PC-3 (cell line): ENCODE results near the gene PLCB4. TPM values are rescaled to one million over a fixed set of nuclear protein-coding genes. Genes with fewer than 3 reads are reported as not detected.

Experiments
- ATAC-seq: fragments of 200-7000 bp; cut with Tn5 transposase; 2 replicates; pipeline ENCODE4 v1.9.1; 2020; ENCODE audit warnings: mild to moderate bottlenecking, moderate library complexity
- BruUV-seq: library from RNA; stranded (reverse); fragments of 400-500 nt; replicated peaks from 2 replicates; lab custom pipeline; 2021; lab: Mats Ljungman, UMichigan
- CTCF ChIA-PET: fragments of 300-600 bp; sonication (Branson Sonifier 250); formaldehyde crosslinking; loops from one replicate; lab custom pipeline; 2022; ENCODE audit warnings: antibody characterized with exemption; lab: Charles Lee
- POLR2A ChIA-PET: fragments of 300-600 bp; sonication (Branson Sonifier 250); formaldehyde crosslinking; loops from one replicate; lab custom pipeline; 2022; ENCODE audit warnings: antibody characterized with exemption; ENCODE audit not compliant: unreplicated experiment; lab: Charles Lee
- DNase-seq: peaks from one replicate; pipeline ENCODE4 v3.0.0-alpha.2; 2015
- H2AFZ ChIP-seq: fragments of 300-600 bp; sonication (generic); 2 replicates; pipeline ENCODE4 v1.6.0; 2016; ENCODE audit warnings: antibody characterized with exemption, low read length
- H3F3A ChIP-seq: fragments of 300-600 bp; sonication (generic); one replicate; pipeline ENCODE4 v1.6.0; 2017; ENCODE audit warnings: antibody characterized with exemption, low read length, control low read depth, mild to moderate bottlenecking; ENCODE audit not compliant: unreplicated experiment
- H3K27ac ChIP-seq: fragments of 300-600 bp; sonication (generic); 2 replicates; pipeline ENCODE4 v1.5.1; 2016; ENCODE audit warnings: mild to moderate bottlenecking, low read length
- H3K27me3 ChIP-seq: fragments of 300-600 bp; sonication (generic); 2 replicates; pipeline ENCODE4 v1.6.1; 2016; ENCODE audit warnings: low read length, mixed read lengths
- H3K36me3 ChIP-seq: fragments of 300-600 bp; sonication (generic); 2 replicates; pipeline ENCODE4 v1.6.1; 2016; ENCODE audit warnings: low read depth, mixed run types, low read length, mixed read lengths
- H3K4me1 ChIP-seq: fragments of 300-600 bp; sonication (generic); 2 replicates; pipeline ENCODE4 v1.5.1; 2016; ENCODE audit warnings: low read length; ENCODE audit not compliant: insufficient read depth
- H3K4me2 ChIP-seq: fragments of 300-600 bp; sonication (generic); 2 replicates; pipeline ENCODE4 v1.6.0; 2016; ENCODE audit warnings: low read length
- H3K4me3 ChIP-seq: fragments of 300-600 bp; sonication (generic); 2 replicates; pipeline ENCODE4 v1.5.1; 2016; ENCODE audit warnings: mild to moderate bottlenecking, low read length, mixed read lengths
- H3K79me2 ChIP-seq: fragments of 300-600 bp; sonication (generic); 2 replicates; pipeline ENCODE4 v1.6.1; 2017; ENCODE audit warnings: low read length, mixed read lengths
- H3K9ac ChIP-seq: fragments of 300-600 bp; sonication (generic); 2 replicates; pipeline ENCODE4 v1.6.0; 2016; ENCODE audit warnings: mild to moderate bottlenecking, low read length
- H3K9me2 ChIP-seq: fragments of 300-600 bp; sonication (generic); replicated peaks from 2 replicates; pipeline ENCODE4 v1.6.1; 2016; ENCODE audit warnings: mixed run types, low read length, mixed read lengths
- H3K9me3 ChIP-seq: fragments of 300-600 bp; sonication (generic); 2 replicates; pipeline ENCODE4 v1.6.1; 2016; ENCODE audit warnings: low read length, mixed read lengths
- H4K20me1 ChIP-seq: fragments of 300-600 bp; sonication (generic); 2 replicates; pipeline ENCODE4 v1.6.1; 2016; ENCODE audit warnings: low read length, mixed read lengths
- CTCF ChIP-seq: fragments of 300-600 bp; sonication (generic); conservative IDR thresholded peaks from 2 replicates; pipeline ENCODE4 v1.5.1; 2017; ENCODE audit warnings: antibody characterized with exemption, low read depth, mild to moderate bottlenecking, low read length
- EZH2 ChIP-seq: fragments of 300-600 bp; sonication (generic); IDR thresholded peaks from one replicate; pipeline ENCODE4 v1.6.1; 2017; ENCODE audit warnings: antibody characterized with exemption, mild to moderate bottlenecking, low read length; ENCODE audit not compliant: unreplicated experiment
- EZH2phosphoT487 ChIP-seq: fragments of 300-600 bp; sonication (generic); IDR thresholded peaks from 2 replicates; pipeline ENCODE4 v1.6.1; 2018; ENCODE audit warnings: mild to moderate bottlenecking, antibody characterized with exemption, low read length, borderline replicate concordance
- intact Hi-C: fragments of 100-400 bp; cut with micrococcal nuclease; formaldehyde crosslinking; loops from 2 replicates; pipeline ENCODE4 v1.9.0; 2023
- total RNA-seq: library from RNA; depleted of rRNA; stranded (reverse); fragments of >200 nt; gene quantifications from 2 replicates; pipeline ENCODE4 v1.2.3, GENCODE V29; 2014

PLCB4 gene
- total RNA-seq, 1 experiment from 2014 or later: 25.4 TPM

- Histone ChIP-seq H3K4me3 (no peak overlapping the region), H3K27me3 (no peaks in the 10 kb centered on the region), H3K9me3 (no peaks in the 10 kb centered on the region), H3K9me2 (no peaks in the 10 kb centered on the region), H3K4me1 (no peaks in the 10 kb centered on the region), H3K79me2 (no peaks in the 10 kb centered on the region), H4K20me1 (no peaks in the 10 kb centered on the region), H3K4me2 (no peak overlapping the region), H2AFZ (no peak overlapping the region), H3F3A (no peaks in the 10 kb centered on the region), H3K9ac (no peak overlapping the region), H3K36me3 (peaks cover 9% of the 10 kb centered on the region), H3K27ac (no peak overlapping the region)
- BruUV-seq: no TSS peak
- TF ChIP-seq EZH2 (no peak), EZH2phosphoT487 (no peak), CTCF (no peak)
- ChIA-PET CTCF (interaction anchor here (0.6 kb wide), 1 partner anchor 633 kb away, joined by 4 read pairs; no protein-coding TSS in a partner anchor), POLR2A (no interaction called here)
- intact Hi-C loops: no loop called here
- ATAC-seq (no peak), DNase-seq (no peak)
Measured at GRCh38 chr20:9388160-9388812, 319.4 kb downstream of the PLCB4 start.

DNA sequence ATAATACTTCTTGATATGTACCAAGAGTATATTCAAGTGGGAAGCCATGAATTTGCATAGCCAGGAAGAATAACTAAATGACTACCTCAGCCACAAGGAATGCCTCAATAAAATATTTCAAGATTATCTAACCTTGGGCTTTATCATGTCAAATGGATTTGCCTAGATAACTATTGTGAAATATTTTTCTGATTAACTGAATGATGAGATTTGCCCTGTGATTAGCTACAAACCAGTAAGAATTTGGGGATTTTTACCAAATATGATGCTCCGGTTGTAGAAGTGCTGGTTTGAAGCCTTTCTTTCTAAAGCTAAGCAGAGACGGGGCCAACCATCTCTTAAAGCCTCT lies 319.9 kb downstream of the PLCB4 start:
- Histone ChIP-seq H3K36me3 (peaks cover 8% of the 10 kb centered on the region), H3K9ac (no peak overlapping the region), H3K27ac (no peak overlapping the region), H3K4me1 (no peaks in the 10 kb centered on the region), H3K79me2 (no peaks in the 10 kb centered on the region), H3K9me3 (no peaks in the 10 kb centered on the region), H3K4me3 (no peak overlapping the region), H3K9me2 (no peaks in the 10 kb centered on the region), H3K27me3 (no peaks in the 10 kb centered on the region), H4K20me1 (no peaks in the 10 kb centered on the region), H3K4me2 (no peak overlapping the region), H3F3A (no peaks in the 10 kb centered on the region), H2AFZ (no peak overlapping the region)
- BruUV-seq: no TSS peak
- ATAC-seq: no peak
- no peak for TF ChIP-seq EZH2
- TF ChIP-seq EZH2phosphoT487: no peak
- TF ChIP-seq CTCF: no peak
- DNase-seq: no peak
- ChIA-PET CTCF (interaction anchor here (0.6 kb wide), 1 partner anchor 633 kb away, joined by 4 read pairs; no protein-coding TSS in a partner anchor), POLR2A (no interaction called here)
- intact Hi-C loops: no loop called here

- no peak overlapping the region for H2AFZ ChIP-seq
- H3K27ac ChIP-seq: no peak overlapping the region
- ATAC-seq (no peak), DNase-seq (no peak)
- H3K27me3 ChIP-seq: no peaks in the 10 kb centered on the region
- no peaks in the 10 kb centered on the region for H3K79me2 ChIP-seq
- POLR2A ChIA-PET: no interaction called here
- H3K4me3 ChIP-seq: no peak overlapping the region
- no peaks in the 10 kb centered on the region for H4K20me1 ChIP-seq
- CTCF ChIA-PET: no interaction called here
- H3K9ac ChIP-seq: no peak overlapping the region
- BruUV-seq: no TSS peak
- no peak overlapping the region for H3K4me2 ChIP-seq
- TF ChIP-seq EZH2phosphoT487 (no peak), EZH2 (no peak), CTCF (no peak)
- no peaks in the 10 kb centered on the region for H3K4me1 ChIP-seq
- intact Hi-C loops: no loop called here
- no peaks in the 10 kb centered on the region for H3K9me3 ChIP-seq
- H3F3A ChIP-seq: no peaks in the 10 kb centered on the region
- peaks cover 3% of the 10 kb centered on the region for H3K36me3 ChIP-seq
- H3K9me2 ChIP-seq: no peaks in the 10 kb centered on the region
Measured at GRCh38 chr20:9389346-9389745, 320.5 kb downstream of the PLCB4 start.
